Glutamatergic neuron (in vitro differentiated cells): ENCODE data around the gene PRR7. TPM values are rescaled to one million over a fixed set of nuclear protein-coding genes. Genes with fewer than 3 reads are reported as not detected.

Experiments used
- DNase-seq: peaks from one replicate; pipeline ENCODE4 v3.0.0; 2022
- H3K27ac Mint-ChIP-seq: one replicate; pipeline ENCODE4 v1.8.0; 2020; ENCODE audit warnings: mild to moderate bottlenecking, mixed read lengths, inconsistent platforms; ENCODE audit not compliant: unreplicated experiment
- H3K27me3 Mint-ChIP-seq: one replicate; pipeline ENCODE4 v1.8.0; 2020; ENCODE audit warnings: mild to moderate bottlenecking, moderate library complexity, mixed read lengths, inconsistent platforms; ENCODE audit not compliant: unreplicated experiment
- H3K36me3 Mint-ChIP-seq: one replicate; pipeline ENCODE4 v1.8.0; 2020; ENCODE audit warnings: mild to moderate bottlenecking, mixed read lengths, inconsistent platforms; ENCODE audit not compliant: unreplicated experiment
- H3K4me1 Mint-ChIP-seq: one replicate; pipeline ENCODE4 v1.8.0; 2020; ENCODE audit warnings: mild to moderate bottlenecking, low read depth, mixed read lengths, inconsistent platforms; ENCODE audit not compliant: unreplicated experiment
- H3K4me3 Mint-ChIP-seq: one replicate; pipeline ENCODE4 v1.8.0; 2020; ENCODE audit warnings: mild to moderate bottlenecking, mixed read lengths, inconsistent platforms; ENCODE audit not compliant: unreplicated experiment
- H3K9me3 Mint-ChIP-seq: one replicate; pipeline ENCODE4 v1.8.0; 2020; ENCODE audit warnings: mild to moderate bottlenecking, moderate library complexity, mixed read lengths, inconsistent platforms; ENCODE audit not compliant: unreplicated experiment
- total RNA-seq: library from RNA; stranded (reverse); fragmentation: NEBNext Ultra II Directional; extraction: Animal tissue kit (Norgen Biotek cat#: 25700); gene quantifications from one replicate; pipeline ENCODE4 v1.2.1, GENCODE V29; 2021; ENCODE audit not compliant: unreplicated experiment
- TF ChIP-seq, protein P1 (sequence below): fragments of 200-600 bp; sonication (generic); IDR thresholded peaks from one replicate; pipeline ENCODE4 v1.5.0; 2021; ENCODE audit not compliant: partially characterized antibody, unreplicated experiment

PRR7 gene
- total RNA-seq, 1 donor from 2014 or later = 4.1 TPM

GRCh38 chr5:177468685-177469628 lies 22.3 kb downstream of the PRR7 start:
- peak overlapping the region; percentile 100 for H3K27ac Mint-ChIP-seq
- peaks cover 48% of the 10 kb centered on the region for H3K9me3 Mint-ChIP-seq
- TF ChIP-seq, protein P1, sequence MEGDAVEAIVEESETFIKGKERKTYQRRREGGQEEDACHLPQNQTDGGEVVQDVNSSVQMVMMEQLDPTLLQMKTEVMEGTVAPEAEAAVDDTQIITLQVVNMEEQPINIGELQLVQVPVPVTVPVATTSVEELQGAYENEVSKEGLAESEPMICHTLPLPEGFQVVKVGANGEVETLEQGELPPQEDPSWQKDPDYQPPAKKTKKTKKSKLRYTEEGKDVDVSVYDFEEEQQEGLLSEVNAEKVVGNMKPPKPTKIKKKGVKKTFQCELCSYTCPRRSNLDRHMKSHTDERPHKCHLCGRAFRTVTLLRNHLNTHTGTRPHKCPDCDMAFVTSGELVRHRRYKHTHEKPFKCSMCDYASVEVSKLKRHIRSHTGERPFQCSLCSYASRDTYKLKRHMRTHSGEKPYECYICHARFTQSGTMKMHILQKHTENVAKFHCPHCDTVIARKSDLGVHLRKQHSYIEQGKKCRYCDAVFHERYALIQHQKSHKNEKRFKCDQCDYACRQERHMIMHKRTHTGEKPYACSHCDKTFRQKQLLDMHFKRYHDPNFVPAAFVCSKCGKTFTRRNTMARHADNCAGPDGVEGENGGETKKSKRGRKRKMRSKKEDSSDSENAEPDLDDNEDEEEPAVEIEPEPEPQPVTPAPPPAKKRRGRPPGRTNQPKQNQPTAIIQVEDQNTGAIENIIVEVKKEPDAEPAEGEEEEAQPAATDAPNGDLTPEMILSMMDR = no peak
- H3K36me3 Mint-ChIP-seq = peaks cover 10% of the 10 kb centered on the region
- DNase-seq = peak; percentile 68
- H3K4me3 Mint-ChIP-seq = peak overlapping the region; percentile 95
- H3K4me1 Mint-ChIP-seq = peaks cover 26% of the 10 kb centered on the region
- peaks cover 56% of the 10 kb centered on the region for H3K27me3 Mint-ChIP-seq

GRCh38 chr5:177469750-177470525 lies 23.3 kb downstream of the PRR7 start:
- Mint-ChIP-seq H3K36me3 (peaks cover 10% of the 10 kb centered on the region), H3K4me1 (peaks cover 35% of the 10 kb centered on the region)

DNA sequence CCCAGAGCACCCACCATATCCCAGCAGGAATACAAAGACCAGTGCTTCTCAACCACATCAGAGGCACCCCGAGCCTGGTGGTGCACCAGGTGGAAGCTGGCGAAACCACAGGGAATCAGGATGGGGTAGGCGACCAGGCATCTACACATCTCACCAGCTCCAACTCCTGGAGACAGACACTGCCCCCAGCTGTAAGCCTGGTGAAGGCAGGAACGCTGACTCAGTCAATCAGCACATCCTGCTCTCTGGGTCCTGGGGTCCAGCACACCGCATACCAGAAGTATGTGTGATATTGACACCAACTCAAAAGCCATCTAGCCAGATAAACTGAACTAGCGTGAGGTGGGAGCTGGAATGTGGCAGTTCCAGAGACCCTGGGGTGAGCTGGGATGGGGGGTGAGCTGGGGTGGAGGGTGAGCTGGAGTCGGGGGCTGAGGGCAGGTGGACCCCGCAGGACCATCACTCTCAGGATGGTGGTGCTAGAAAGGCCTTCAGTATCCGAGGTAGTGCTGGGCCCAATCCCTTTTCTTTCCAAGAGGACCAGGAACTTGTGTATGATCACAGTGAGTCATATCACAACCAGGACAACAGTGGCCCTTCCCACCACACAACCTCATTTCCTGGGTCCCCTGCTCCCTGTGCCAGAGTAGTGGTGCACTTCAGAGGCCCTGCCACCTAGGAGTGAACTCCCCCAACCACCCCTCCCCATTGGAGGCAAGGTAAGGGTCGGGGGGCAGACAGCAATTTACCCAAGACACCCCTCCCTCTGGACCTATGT lies 24.3 kb downstream of the PRR7 start:
- Mint-ChIP-seq H3K27me3 (peaks cover 59% of the 10 kb centered on the region), H3K4me1 (peaks cover 43% of the 10 kb centered on the region), H3K4me3 (peak overlapping the region; percentile 95), H3K9me3 (peaks cover 54% of the 10 kb centered on the region), H3K36me3 (peaks cover under 1% of the 10 kb centered on the region), H3K27ac (peak overlapping the region; percentile 100)
- DNase-seq = no peak
- TF ChIP-seq, protein P1 = no peak

More at GRCh38 chr5:177469750-177470525, 23.3 kb downstream of the PRR7 start:
- Mint-ChIP-seq H3K9me3 (peaks cover 55% of the 10 kb centered on the region), H3K4me3 (peak overlapping the region; percentile 95), H3K27me3 (peaks cover 64% of the 10 kb centered on the region), H3K27ac (peak overlapping the region; percentile 100)
- TF ChIP-seq, protein P1 = no peak
- DNase-seq = peak; percentile 73

- peak; percentile 86 for DNase-seq
- H3K27ac Mint-ChIP-seq = peak overlapping the region; percentile 100
These were observed 25.2 kb downstream of the PRR7 start for GRCh38 chr5:177471610-177472356.

More at GRCh38 chr5:177471610-177472356, 25.2 kb downstream of the PRR7 start:
- Mint-ChIP-seq H3K4me3 (peak overlapping the region; percentile 95), H3K4me1 (peaks cover 46% of the 10 kb centered on the region), H3K9me3 (peaks cover 55% of the 10 kb centered on the region), H3K27me3 (peaks cover 62% of the 10 kb centered on the region), H3K36me3 (no peaks in the 10 kb centered on the region)
- TF ChIP-seq, protein P1 = no peak
